ENCODE results near the gene SMG5. TPM values are rescaled to one million over a fixed set of nuclear protein-coding genes. Genes with fewer than 3 reads are reported as not detected.

SMG5 gene
- total RNA-seq, 1 experiment from 2014 or later, result 109 TPM

DNA sequence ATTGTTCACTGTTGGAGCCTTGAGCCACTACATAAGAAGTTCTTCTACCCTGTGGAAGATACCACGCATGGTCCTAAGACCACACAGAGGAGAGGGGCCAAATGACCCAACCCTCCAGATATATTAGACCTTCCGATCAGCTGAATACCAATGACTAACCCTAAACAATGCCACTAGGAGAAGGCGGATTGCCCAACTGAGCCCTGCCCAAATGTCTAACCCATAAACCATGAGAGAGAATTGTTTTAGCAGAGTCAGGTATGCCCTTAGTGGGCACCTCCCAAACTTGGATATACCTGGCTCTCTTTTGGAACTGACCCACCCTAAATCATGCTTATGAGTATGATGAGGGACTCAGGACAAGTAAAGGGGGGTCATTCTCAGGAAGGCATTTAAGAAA, 12.3 kb downstream of the SMG5 start (continued):
- no peak for TF ChIP-seq E2F1 (CRISPR knock-in tag; IDR thresholded peaks at IDR 0.05)
- TF ChIP-seq SMAD3 (CRISPR knock-in tag; IDR thresholded peaks at IDR 0.05; ENCODE audit: borderline replicate concordance), result no peak
- TF ChIP-seq, protein P1, sequence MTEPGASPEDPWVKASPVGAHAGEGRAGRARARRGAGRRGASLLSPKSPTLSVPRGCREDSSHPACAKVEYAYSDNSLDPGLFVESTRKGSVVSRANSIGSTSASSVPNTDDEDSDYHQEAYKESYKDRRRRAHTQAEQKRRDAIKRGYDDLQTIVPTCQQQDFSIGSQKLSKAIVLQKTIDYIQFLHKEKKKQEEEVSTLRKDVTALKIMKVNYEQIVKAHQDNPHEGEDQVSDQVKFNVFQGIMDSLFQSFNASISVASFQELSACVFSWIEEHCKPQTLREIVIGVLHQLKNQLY (CRISPR knock-in tag; IDR thresholded peaks at IDR 0.05), result no peak

- no peaks in the 10 kb centered on the region for H3K27me3 Mint-ChIP-seq (ENCODE audit: low read depth)
- H3K27ac Mint-ChIP-seq, result no peak overlapping the region
- no peak for ATAC-seq
- TF ChIP-seq EMX1 (CRISPR knock-in tag; IDR thresholded peaks at IDR 0.05), result no peak
- no peak for TF ChIP-seq HMGA2 (CRISPR knock-in tag; IDR thresholded peaks at IDR 0.05)
- no peak for TF ChIP-seq CREM (CRISPR knock-in tag; IDR thresholded peaks at IDR 0.05)
- no peak for TF ChIP-seq ZNF219 (CRISPR knock-in tag; IDR thresholded peaks at IDR 0.05; ENCODE audit: borderline replicate concordance)
- no peak for TF ChIP-seq ETV6 (CRISPR knock-in tag; IDR thresholded peaks at IDR 0.05)
- TF ChIP-seq, protein P2, sequence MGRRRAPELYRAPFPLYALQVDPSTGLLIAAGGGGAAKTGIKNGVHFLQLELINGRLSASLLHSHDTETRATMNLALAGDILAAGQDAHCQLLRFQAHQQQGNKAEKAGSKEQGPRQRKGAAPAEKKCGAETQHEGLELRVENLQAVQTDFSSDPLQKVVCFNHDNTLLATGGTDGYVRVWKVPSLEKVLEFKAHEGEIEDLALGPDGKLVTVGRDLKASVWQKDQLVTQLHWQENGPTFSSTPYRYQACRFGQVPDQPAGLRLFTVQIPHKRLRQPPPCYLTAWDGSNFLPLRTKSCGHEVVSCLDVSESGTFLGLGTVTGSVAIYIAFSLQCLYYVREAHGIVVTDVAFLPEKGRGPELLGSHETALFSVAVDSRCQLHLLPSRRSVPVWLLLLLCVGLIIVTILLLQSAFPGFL (CRISPR knock-in tag; IDR thresholded peaks at IDR 0.05; ENCODE audit: borderline replicate concordance), result no peak
- TF ChIP-seq NFE2L1 (CRISPR knock-in tag; IDR thresholded peaks at IDR 0.05), result no peak
- no peak for TF ChIP-seq RORB (CRISPR knock-in tag; IDR thresholded peaks at IDR 0.05)
- TF ChIP-seq, protein P3, sequence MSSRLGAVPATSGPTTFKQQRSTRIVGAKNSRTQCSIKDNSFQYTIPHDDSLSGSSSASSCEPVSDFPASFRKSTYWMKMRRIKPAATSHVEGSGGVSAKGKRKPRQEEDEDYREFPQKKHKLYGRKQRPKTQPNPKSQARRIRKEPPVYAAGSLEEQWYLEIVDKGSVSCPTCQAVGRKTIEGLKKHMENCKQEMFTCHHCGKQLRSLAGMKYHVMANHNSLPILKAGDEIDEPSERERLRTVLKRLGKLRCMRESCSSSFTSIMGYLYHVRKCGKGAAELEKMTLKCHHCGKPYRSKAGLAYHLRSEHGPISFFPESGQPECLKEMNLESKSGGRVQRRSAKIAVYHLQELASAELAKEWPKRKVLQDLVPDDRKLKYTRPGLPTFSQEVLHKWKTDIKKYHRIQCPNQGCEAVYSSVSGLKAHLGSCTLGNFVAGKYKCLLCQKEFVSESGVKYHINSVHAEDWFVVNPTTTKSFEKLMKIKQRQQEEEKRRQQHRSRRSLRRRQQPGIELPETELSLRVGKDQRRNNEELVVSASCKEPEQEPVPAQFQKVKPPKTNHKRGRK (CRISPR knock-in tag; IDR thresholded peaks at IDR 0.05; ENCODE audit: borderline replicate concordance), result no peak
- no peak for TF ChIP-seq NFATC4 (CRISPR knock-in tag; IDR thresholded peaks at IDR 0.05)
- TF ChIP-seq SOX15 (CRISPR knock-in tag; IDR thresholded peaks at IDR 0.05), result no peak
- TF ChIP-seq, protein P4, sequence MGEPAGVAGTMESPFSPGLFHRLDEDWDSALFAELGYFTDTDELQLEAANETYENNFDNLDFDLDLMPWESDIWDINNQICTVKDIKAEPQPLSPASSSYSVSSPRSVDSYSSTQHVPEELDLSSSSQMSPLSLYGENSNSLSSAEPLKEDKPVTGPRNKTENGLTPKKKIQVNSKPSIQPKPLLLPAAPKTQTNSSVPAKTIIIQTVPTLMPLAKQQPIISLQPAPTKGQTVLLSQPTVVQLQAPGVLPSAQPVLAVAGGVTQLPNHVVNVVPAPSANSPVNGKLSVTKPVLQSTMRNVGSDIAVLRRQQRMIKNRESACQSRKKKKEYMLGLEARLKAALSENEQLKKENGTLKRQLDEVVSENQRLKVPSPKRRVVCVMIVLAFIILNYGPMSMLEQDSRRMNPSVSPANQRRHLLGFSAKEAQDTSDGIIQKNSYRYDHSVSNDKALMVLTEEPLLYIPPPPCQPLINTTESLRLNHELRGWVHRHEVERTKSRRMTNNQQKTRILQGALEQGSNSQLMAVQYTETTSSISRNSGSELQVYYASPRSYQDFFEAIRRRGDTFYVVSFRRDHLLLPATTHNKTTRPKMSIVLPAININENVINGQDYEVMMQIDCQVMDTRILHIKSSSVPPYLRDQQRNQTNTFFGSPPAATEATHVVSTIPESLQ (CRISPR knock-in tag; IDR thresholded peaks at IDR 0.05), result no peak
- TF ChIP-seq ZNF263 (CRISPR knock-in tag; IDR thresholded peaks at IDR 0.05; ENCODE audit: low read depth), result no peak
- TF ChIP-seq, protein P5, sequence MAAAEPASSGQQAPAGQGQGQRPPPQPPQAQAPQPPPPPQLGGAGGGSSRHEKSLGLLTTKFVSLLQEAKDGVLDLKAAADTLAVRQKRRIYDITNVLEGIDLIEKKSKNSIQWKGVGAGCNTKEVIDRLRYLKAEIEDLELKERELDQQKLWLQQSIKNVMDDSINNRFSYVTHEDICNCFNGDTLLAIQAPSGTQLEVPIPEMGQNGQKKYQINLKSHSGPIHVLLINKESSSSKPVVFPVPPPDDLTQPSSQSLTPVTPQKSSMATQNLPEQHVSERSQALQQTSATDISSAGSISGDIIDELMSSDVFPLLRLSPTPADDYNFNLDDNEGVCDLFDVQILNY (CRISPR knock-in tag; IDR thresholded peaks at IDR 0.05), result no peak
- no peaks in the 10 kb centered on the region for H3K9me3 Mint-ChIP-seq
- no peaks in the 10 kb centered on the region for H3K4me1 Mint-ChIP-seq
- POLR2A ChIA-PET, result no interaction called here
- CTCF ChIA-PET, result interaction anchor here (1.0 to 1.5 kb wide), 2 partner anchors 14 to 43 kb away, joined by 3 to 5 read pairs; partner anchors contain the start of gene SMG5
- H3K36me3 Mint-ChIP-seq, result peaks cover 75% of the 10 kb centered on the region
- DNase-seq (ENCODE audit: low spot score), result no peak
- no peak overlapping the region for H3K4me3 Mint-ChIP-seq
These were observed 14.3 kb downstream of the SMG5 start for GRCh38 chr1:156268336-156268735.

DNA sequence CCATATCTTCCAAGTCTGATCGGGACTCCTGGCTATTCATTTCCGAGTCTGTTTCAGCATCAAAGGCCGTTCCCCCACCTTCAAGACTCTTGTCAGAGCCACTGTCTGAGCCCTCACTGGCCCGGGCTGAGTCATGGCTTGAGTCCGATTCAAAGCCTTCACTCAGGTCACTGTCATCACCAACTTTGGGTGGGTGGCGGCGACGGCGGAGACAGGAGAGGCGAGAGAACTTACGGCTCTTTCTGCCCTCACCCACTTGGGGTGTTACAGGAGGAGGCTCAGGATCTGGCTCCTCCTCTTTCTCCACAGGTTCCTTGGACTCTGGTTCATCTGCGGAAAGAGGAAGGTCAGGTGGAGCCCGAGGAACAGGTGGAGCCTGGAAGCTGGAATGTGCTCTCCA, 16.6 kb downstream of the SMG5 start:
- DNase-seq (ENCODE audit: low spot score) (no peak), ATAC-seq (no peak)
- no peaks in the 10 kb centered on the region for H3K9me3 Mint-ChIP-seq
- no peak overlapping the region; the same call in 1 of the 2 replicates for H3K27ac Mint-ChIP-seq
- POLR2A ChIA-PET, result no interaction called here
- CTCF ChIA-PET, result no interaction called here
- TF ChIP-seq SMAD4 (CRISPR knock-in tag; IDR thresholded peaks at IDR 0.05) (no peak), JUN (CRISPR knock-in tag; IDR thresholded peaks at IDR 0.05) (no peak), IRF2 (CRISPR knock-in tag; IDR thresholded peaks at IDR 0.05; ENCODE audit: borderline replicate concordance, low read depth) (no peak)
- TF ChIP-seq, protein P6, sequence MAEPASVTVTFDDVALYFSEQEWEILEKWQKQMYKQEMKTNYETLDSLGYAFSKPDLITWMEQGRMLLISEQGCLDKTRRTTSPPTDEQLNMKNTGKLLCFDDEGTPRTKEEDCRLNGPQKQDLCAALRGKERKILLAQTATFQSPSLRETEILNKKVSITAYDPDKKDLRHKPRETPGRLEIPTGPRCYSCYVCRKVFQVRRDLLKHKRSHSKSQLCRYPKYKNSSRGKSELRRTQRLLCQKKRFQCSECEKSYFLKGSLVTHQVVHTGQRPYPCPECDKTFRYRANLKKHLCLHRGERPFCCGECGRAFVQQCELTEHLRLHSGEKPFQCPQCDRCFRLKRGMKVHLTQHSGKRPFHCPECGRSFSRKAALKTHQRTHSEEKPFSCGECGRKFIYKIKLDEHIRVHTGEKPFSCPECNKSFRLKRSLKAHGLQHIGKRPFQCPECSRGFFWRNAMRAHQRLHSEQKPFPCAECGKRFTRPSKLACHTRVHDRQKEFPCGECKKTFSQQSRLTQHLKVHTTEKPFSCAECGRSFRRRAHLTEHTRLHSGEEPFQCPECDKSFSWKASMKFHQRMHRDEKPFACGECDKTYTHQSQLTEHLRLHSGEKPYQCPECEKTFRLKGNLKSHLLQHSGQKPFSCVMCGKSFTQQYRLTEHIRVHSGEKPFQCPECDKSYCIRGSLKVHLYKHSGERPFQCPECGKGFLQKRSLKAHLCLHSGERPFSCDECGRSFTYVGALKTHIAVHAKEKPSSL (CRISPR knock-in tag; conservative IDR thresholded peaks at IDR 0.05), result no peak
- no peaks in the 10 kb centered on the region for H3K27me3 Mint-ChIP-seq (ENCODE audit: low read depth)
- no peaks in the 10 kb centered on the region for H3K4me1 Mint-ChIP-seq
- peaks cover 71% of the 10 kb centered on the region for H3K36me3 Mint-ChIP-seq
- H3K4me3 Mint-ChIP-seq, result no peak overlapping the region

All from WTC11 (cell line).